Chondrocyte (in vitro differentiated cells): ENCODE data around the gene AOAH. TPM values are rescaled to one million over a fixed set of nuclear protein-coding genes. Genes with fewer than 3 reads are reported as not detected.
"Not testable (repeated sequence)": the region's sequence is repeated elsewhere in the genome, so short reads cannot be mapped to it uniquely, and the experiment has no call there.

ENCODE experiments used
- DNase-seq: peaks from one replicate; pipeline ENCODE4 v3.0.0; 2021; ENCODE audit warnings: mixed read lengths, low spot score
- H3K27ac Mint-ChIP-seq: one replicate; pipeline ENCODE4 v1.8.0; 2021; ENCODE audit warnings: mild to moderate bottlenecking, moderate library complexity, mixed read lengths; ENCODE audit not compliant: unreplicated experiment
- H3K27me3 Mint-ChIP-seq: 2 replicates; pipeline ENCODE4 v1.8.0; 2021; ENCODE audit warnings: low read depth, mixed read lengths
- H3K36me3 Mint-ChIP-seq: 2 replicates; pipeline ENCODE4 v1.8.0; 2021; ENCODE audit warnings: low read depth, mixed read lengths
- H3K4me1 Mint-ChIP-seq: 2 replicates; pipeline ENCODE4 v1.8.0; 2021; ENCODE audit warnings: low read depth, mild to moderate bottlenecking, mixed read lengths
- H3K4me3 Mint-ChIP-seq: one replicate; pipeline ENCODE4 v1.8.0; 2021; ENCODE audit warnings: mild to moderate bottlenecking, moderate library complexity, mixed read lengths; ENCODE audit not compliant: unreplicated experiment
- H3K9me3 Mint-ChIP-seq: 2 replicates; pipeline ENCODE4 v1.8.0; 2021; ENCODE audit warnings: low read depth, mixed read lengths
- CTCF ChIP-seq: fragments of 200-600 bp; sonication (generic); IDR thresholded peaks from 2 replicates; pipeline ENCODE4 v1.5.0; 2021; ENCODE audit warnings: antibody characterized with exemption, mild to moderate bottlenecking, moderate library complexity
- total RNA-seq: library from RNA; stranded (reverse); gene quantifications from 3 replicates; pipeline ENCODE4 v1.2.1, GENCODE V29; 2021

The AOAH gene
- total RNA-seq, 1 donor from 2014 or later, result not detected

- TF ChIP-seq CTCF, result no peak
- peaks cover 33% of the 10 kb centered on the region for H3K4me1 Mint-ChIP-seq
- H3K27me3 Mint-ChIP-seq, result no peaks in the 10 kb centered on the region
- DNase-seq, result no peak
- H3K27ac Mint-ChIP-seq, result no peak overlapping the region
- no peak overlapping the region for H3K4me3 Mint-ChIP-seq
- H3K36me3 Mint-ChIP-seq, result no peaks in the 10 kb centered on the region
- no peaks in the 10 kb centered on the region for H3K9me3 Mint-ChIP-seq
These were observed 252.1 kb downstream of the AOAH start for GRCh38 chr7:36472141-36472729.

- H3K27me3 Mint-ChIP-seq, result peaks cover 1% of the 10 kb centered on the region
- H3K4me1 Mint-ChIP-seq, result peaks cover 34% of the 10 kb centered on the region
- H3K27ac Mint-ChIP-seq, result peak overlapping the region; percentile 60
- no peak for TF ChIP-seq CTCF
- H3K9me3 Mint-ChIP-seq, result peaks cover 10% of the 10 kb centered on the region
- peaks cover 1% of the 10 kb centered on the region for H3K36me3 Mint-ChIP-seq
- H3K4me3 Mint-ChIP-seq, result no peak overlapping the region
- DNase-seq, result no peak
These were observed 255.1 kb downstream of the AOAH start for GRCh38 chr7:36469236-36469635.

- DNase-seq, result no peak
- Mint-ChIP-seq H3K4me1 (peaks cover 34% of the 10 kb centered on the region), H3K4me3 (no peak overlapping the region), H3K27ac (no peak overlapping the region), H3K36me3 (peaks cover 1% of the 10 kb centered on the region), H3K27me3 (peaks cover 1% of the 10 kb centered on the region), H3K9me3 (peaks cover 10% of the 10 kb centered on the region)
- no peak for TF ChIP-seq CTCF
These were observed 255.8 kb downstream of the AOAH start for GRCh38 chr7:36468370-36469101.

GRCh38 chr7:36466001-36466400, 258.3 kb downstream of the AOAH start:
- peaks cover 31% of the 10 kb centered on the region for H3K4me1 Mint-ChIP-seq
- H3K9me3 Mint-ChIP-seq, result peaks cover 10% of the 10 kb centered on the region
- not testable (repeated sequence) for DNase-seq, H3K27ac Mint-ChIP-seq, H3K27me3 Mint-ChIP-seq, H3K36me3 Mint-ChIP-seq, H3K4me3 Mint-ChIP-seq

GRCh38 chr7:36464271-36464670, 260.0 kb downstream of the AOAH start:
- H3K36me3 Mint-ChIP-seq, result peaks cover 1% of the 10 kb centered on the region

More at GRCh38 chr7:36464271-36464670, 260.0 kb downstream of the AOAH start:
- no peak for DNase-seq
- peaks cover 18% of the 10 kb centered on the region for H3K4me1 Mint-ChIP-seq
- no peak overlapping the region for H3K27ac Mint-ChIP-seq
- H3K27me3 Mint-ChIP-seq, result peaks cover 1% of the 10 kb centered on the region
- no peak for TF ChIP-seq CTCF
- no peak overlapping the region for H3K4me3 Mint-ChIP-seq
- H3K9me3 Mint-ChIP-seq, result peaks cover 10% of the 10 kb centered on the region
